ENCODE results near the gene CD70. TPM values are rescaled to one million over a fixed set of nuclear protein-coding genes. Genes with fewer than 3 reads are reported as not detected.
"Not testable (repeated sequence)": the region's sequence is repeated elsewhere in the genome, so short reads cannot be mapped to it uniquely, and the experiment has no call there.

Gene CD70
- total RNA-seq, 3 donors from 2014 or later, result not detected

GRCh38 chr19:6608940-6609339, 18.0 kb upstream of the CD70 start:
- H3K36me3 ChIP-seq, result no peaks in the 10 kb centered on the region
- no peak overlapping the region for H3K4me3 ChIP-seq
- H3K27me3 ChIP-seq, result peaks cover 0 to 13% of the 10 kb centered on the region in 2 donors
- DNase-seq (ENCODE audit: low spot score in 2 of 2), result no peak
- no peak for TF ChIP-seq POLR2AphosphoS5 (IDR thresholded peaks at IDR 0.05)
- TF ChIP-seq POLR2A (IDR thresholded peaks at IDR 0.05), result no peak
- TF ChIP-seq CTCF (IDR thresholded peaks at IDR 0.05), result no peak
- H3K27ac ChIP-seq, result no peak overlapping the region
- H3K4me1 ChIP-seq, result no peaks in the 10 kb centered on the region
- H3K9me3 ChIP-seq, result no peaks in the 10 kb centered on the region
- intact Hi-C loops (cut with DNase I; ENCODE audit: low total_unique reads), result no loop called here

GRCh38 chr19:6608146-6608545, 17.2 kb upstream of the CD70 start:
- peaks cover 0 to 13% of the 10 kb centered on the region in 2 donors for H3K27me3 ChIP-seq
- H3K4me1 ChIP-seq; DNase-seq (ENCODE audit: low spot score in 2 of 2); intact Hi-C loops (cut with DNase I; ENCODE audit: low total_unique reads); H3K36me3 ChIP-seq; H3K9me3 ChIP-seq; H3K27ac ChIP-seq; H3K4me3 ChIP-seq: not testable (repeated sequence)

- H3K27me3 ChIP-seq, result peaks cover 0 to 12% of the 10 kb centered on the region in 2 donors
- H3K36me3 ChIP-seq; H3K4me1 ChIP-seq; H3K9me3 ChIP-seq; H3K27ac ChIP-seq; DNase-seq (ENCODE audit: low spot score in 2 of 2); H3K4me3 ChIP-seq; intact Hi-C loops (cut with DNase I; ENCODE audit: low total_unique reads): not testable (repeated sequence)
Observed at GRCh38 chr19:6606276-6607070, 15.5 kb upstream of the CD70 start.

DNA sequence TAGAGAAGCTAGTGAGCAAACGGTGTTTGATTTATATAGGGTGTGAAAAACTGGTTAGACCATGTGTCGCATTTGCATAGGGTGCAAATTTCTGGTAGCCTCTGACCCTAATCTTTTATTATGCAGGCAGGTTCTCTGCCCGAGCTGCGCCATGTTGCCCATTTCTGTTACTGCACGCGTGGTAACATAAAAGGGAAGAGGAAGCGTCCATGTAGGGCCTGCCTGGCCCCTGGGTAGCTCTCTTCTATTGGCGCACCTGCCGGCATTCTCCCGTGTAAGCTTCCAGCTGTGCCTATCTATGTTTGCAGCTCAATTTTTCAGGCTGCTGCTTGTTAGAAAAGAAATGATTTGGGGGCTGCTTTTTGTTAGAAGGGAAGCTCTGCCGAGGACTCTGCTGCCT, 14.0 kb upstream of the CD70 start:
- DNase-seq (ENCODE audit: low spot score in 2 of 2), result no peak
- no peak for TF ChIP-seq POLR2A (IDR thresholded peaks at IDR 0.05)
- H3K27me3 ChIP-seq, result peaks cover 0 to 3% of the 10 kb centered on the region in 2 donors
- no peaks in the 10 kb centered on the region for H3K9me3 ChIP-seq
- H3K36me3 ChIP-seq, result no peaks in the 10 kb centered on the region
- no peak overlapping the region for H3K27ac ChIP-seq
- H3K4me3 ChIP-seq, result no peak overlapping the region
- no peaks in the 10 kb centered on the region for H3K4me1 ChIP-seq
- intact Hi-C loops (cut with DNase I; ENCODE audit: low total_unique reads), result loop anchor here (5.0 kb wide), 1 partner anchor 1507 kb away; no protein-coding TSS in a partner anchor

DNA sequence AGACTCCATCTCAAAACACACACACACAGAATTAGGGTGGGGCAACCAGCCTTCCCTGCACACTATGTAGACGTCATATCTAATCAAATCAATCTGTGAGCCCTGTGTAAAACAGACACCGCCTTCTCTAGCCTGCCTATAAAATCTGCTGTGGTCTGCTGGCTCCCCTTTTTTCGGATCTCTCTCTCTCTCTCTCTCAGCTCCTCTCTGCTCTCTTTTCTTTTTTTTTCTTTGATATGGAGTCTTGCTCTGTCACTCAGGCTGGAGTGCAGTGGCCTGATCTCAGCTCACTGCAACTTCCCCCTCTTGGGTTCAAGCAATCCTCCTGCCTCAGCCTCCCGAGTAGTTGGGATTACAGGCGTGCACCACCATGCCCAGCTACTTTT, 11.8 kb upstream of the CD70 start:
- Histone ChIP-seq H3K4me3 (no peak overlapping the region), H3K4me1 (no peaks in the 10 kb centered on the region), H3K9me3 (no peaks in the 10 kb centered on the region), H3K27me3 (no peaks in the 10 kb centered on the region), H3K27ac (no peak overlapping the region), H3K36me3 (no peaks in the 10 kb centered on the region)
- TF ChIP-seq CTCF (IDR thresholded peaks at IDR 0.05) (no peak), POLR2AphosphoS5 (IDR thresholded peaks at IDR 0.05) (no peak)
- intact Hi-C loops (cut with DNase I; ENCODE audit: low total_unique reads), result loop anchor here (5.0 kb wide), 1 partner anchor 1510 kb away; no protein-coding TSS in a partner anchor
- no peak for DNase-seq (ENCODE audit: low spot score in 2 of 2)

- not testable (repeated sequence) for H3K27ac ChIP-seq; H3K4me1 ChIP-seq; H3K9me3 ChIP-seq; H3K36me3 ChIP-seq; DNase-seq (ENCODE audit: low spot score in 2 of 2); H3K27me3 ChIP-seq; H3K4me3 ChIP-seq
- intact Hi-C loops (cut with DNase I; ENCODE audit: low total_unique reads), result loop anchor here (5.0 kb wide), 1 partner anchor 1511 kb away; no protein-coding TSS in a partner anchor
Observed at GRCh38 chr19:6601537-6602052, 10.6 kb upstream of the CD70 start.

- not testable (repeated sequence) for H3K27me3 ChIP-seq; H3K4me3 ChIP-seq; H3K27ac ChIP-seq; DNase-seq (ENCODE audit: low spot score in 2 of 2); H3K36me3 ChIP-seq; H3K4me1 ChIP-seq; H3K9me3 ChIP-seq
- intact Hi-C loops (cut with DNase I; ENCODE audit: low total_unique reads), result loop anchor here (5.0 kb wide), 1 partner anchor 1511 kb away; no protein-coding TSS in a partner anchor
Observed at GRCh38 chr19:6600951-6601536, 10.1 kb upstream of the CD70 start.

Data from breast epithelium (tissue), 4 donors.